CD8-positive, alpha-beta memory T cell (primary cell): ENCODE measurements around the gene TPMT. TPM values are rescaled to one million over a fixed set of nuclear protein-coding genes. Genes with fewer than 3 reads are reported as not detected.

Experiments used
- CTCF ChIA-PET: fragments of 350-600 bp; sonication (Branson Sonifier 250); formaldehyde crosslinking; loops from one replicate; lab custom pipeline; 2021; ENCODE audit warnings: antibody characterized with exemption; lab: Charles Lee
- POLR2A ChIA-PET: fragments of 350-600 bp; sonication (Branson Sonifier 250); formaldehyde crosslinking; loops from one replicate; lab custom pipeline; 2021; ENCODE audit warnings: antibody characterized with exemption; lab: Charles Lee
- DNase-seq, 5 donors: peaks; one replicate each; pipeline versions ENCODE4 v3.0.0 to v3.0.0-alpha.2; 2020 to 2022; ENCODE audit warnings: mixed read lengths in 1 of 5
- H3K27ac ChIP-seq: one replicate; pipeline ENCODE4 v1.7.0; 2013; ENCODE audit warnings: low read depth, mild to moderate bottlenecking, low read length, moderate library complexity
- H3K27me3 ChIP-seq: 2 replicates; pipeline ENCODE4 v1.7.0; 2013; ENCODE audit warnings: low read length, mild to moderate bottlenecking; ENCODE audit not compliant: insufficient read depth, poor library complexity, severe bottlenecking
- H3K36me3 ChIP-seq: 2 replicates; pipeline ENCODE4 v1.7.0; 2013; ENCODE audit warnings: mild to moderate bottlenecking, low read length, moderate library complexity; ENCODE audit not compliant: insufficient read depth
- H3K4me1 ChIP-seq: 2 replicates; pipeline ENCODE4 v1.7.0; 2013; ENCODE audit warnings: mild to moderate bottlenecking, low read length, moderate library complexity; ENCODE audit not compliant: insufficient read depth
- H3K4me3 ChIP-seq: 2 replicates; pipeline ENCODE4 v1.7.0; 2013; ENCODE audit warnings: mild to moderate bottlenecking, low read length
- H3K9me3 ChIP-seq: 2 replicates; pipeline ENCODE4 v1.7.0; 2013; ENCODE audit warnings: mild to moderate bottlenecking, low read length
- H3K27ac Mint-ChIP-seq, 8 donors: one replicate each; pipeline ENCODE4 v1.8.0; 2020 to 2021; ENCODE audit warnings: mixed read lengths in 8 of 8, mild to moderate bottlenecking in 6 of 8, inconsistent platforms in 3 of 8, moderate library complexity in 3 of 8
- H3K27me3 Mint-ChIP-seq, 2 donors: one replicate each; pipeline ENCODE4 v1.8.0; 2020 to 2021; ENCODE audit warnings: mixed read lengths in 2 of 2, mild to moderate bottlenecking in 1 of 2, moderate library complexity in 1 of 2
- H3K36me3 Mint-ChIP-seq, 3 donors: one replicate each; pipeline ENCODE4 v1.8.0; 2020 to 2021; ENCODE audit warnings: mixed read lengths in 3 of 3, inconsistent platforms in 1 of 3, mild to moderate bottlenecking in 1 of 3
- H3K4me1 Mint-ChIP-seq, 3 donors: one replicate each; pipeline ENCODE4 v1.8.0; 2020 to 2021; ENCODE audit warnings: mixed read lengths in 3 of 3, inconsistent platforms in 1 of 3, mild to moderate bottlenecking in 1 of 3
- H3K4me3 Mint-ChIP-seq, 7 donors: one replicate each; pipeline ENCODE4 v1.8.0; 2020 to 2021; ENCODE audit warnings: mixed read lengths in 7 of 7, mild to moderate bottlenecking in 6 of 7, moderate library complexity in 4 of 7, inconsistent platforms in 2 of 7
- H3K9me3 Mint-ChIP-seq, 5 donors: one replicate each; pipeline ENCODE4 v1.8.0; 2020 to 2022; ENCODE audit warnings: mixed read lengths in 5 of 5, mild to moderate bottlenecking in 3 of 5, moderate library complexity in 2 of 5, inconsistent platforms in 1 of 5
- polyA plus RNA-seq: library from polyadenylated mRNA; unstranded; fragments of 300-500 nt; fragmentation: Illumina TruSeq; gene quantifications from one replicate; pipeline ENCODE4 v1.2.3, GENCODE V29; 2021
- total RNA-seq, 2 experiments: library from RNA; stranded (reverse); gene quantifications; one replicate each; pipeline ENCODE4 v1.2.3, GENCODE V29; 2021

TPMT gene
- total and polyA plus RNA-seq, 3 experiments from 2014 or later, result 9.1 to 14.9 (median 9.7) TPM

GRCh38 chr6:18087396-18088165 is 67.3 kb downstream of the TPMT start:
- H3K9me3 Mint-ChIP-seq, result peaks cover 3 to 12% (median 8%) of the 10 kb centered on the region in 5 donors
- ChIA-PET POLR2A (no interaction called here), CTCF (no interaction called here)
- no peak overlapping the region for H3K4me3 ChIP-seq
- DNase-seq, result no peak
- no peak overlapping the region for H3K27ac Mint-ChIP-seq
- no peak overlapping the region for H3K4me3 Mint-ChIP-seq
- no peaks in the 10 kb centered on the region for H3K9me3 ChIP-seq
- no peaks in the 10 kb centered on the region for H3K36me3 ChIP-seq
- peaks cover 3 to 26% of the 10 kb centered on the region in 2 donors for H3K27me3 Mint-ChIP-seq
- no peak overlapping the region for H3K27ac ChIP-seq
- no peaks in the 10 kb centered on the region for H3K4me1 Mint-ChIP-seq
- no peaks in the 10 kb centered on the region for H3K4me1 ChIP-seq
- no peaks in the 10 kb centered on the region for H3K36me3 Mint-ChIP-seq
- H3K27me3 ChIP-seq, result no peaks in the 10 kb centered on the region

GRCh38 chr6:18081025-18081668 is 73.7 kb downstream of the TPMT start:
- Mint-ChIP-seq H3K4me1 (no peaks in the 10 kb centered on the region), H3K4me3 (no peak overlapping the region), H3K36me3 (peaks cover 0 to 2% (median 0%) of the 10 kb centered on the region in 3 donors), H3K27me3 (peaks cover 4 to 26% of the 10 kb centered on the region in 2 donors), H3K9me3 (no peaks in the 10 kb centered on the region), H3K27ac (no peak overlapping the region)
- no peaks in the 10 kb centered on the region for H3K9me3 ChIP-seq
- no peaks in the 10 kb centered on the region for H3K27me3 ChIP-seq
- H3K4me1 ChIP-seq, result no peaks in the 10 kb centered on the region
- DNase-seq, result no peak
- H3K27ac ChIP-seq, result no peak overlapping the region
- no peak overlapping the region for H3K4me3 ChIP-seq
- POLR2A ChIA-PET, result no interaction called here
- CTCF ChIA-PET, result no interaction called here
- H3K36me3 ChIP-seq, result no peaks in the 10 kb centered on the region

GRCh38 chr6:18080544-18080943 is 74.3 kb downstream of the TPMT start:
- peaks cover 4 to 22% of the 10 kb centered on the region in 2 donors for H3K27me3 Mint-ChIP-seq
- no peak overlapping the region for H3K4me3 Mint-ChIP-seq
- Histone ChIP-seq H3K4me3 (no peak overlapping the region), H3K36me3 (no peaks in the 10 kb centered on the region), H3K9me3 (no peaks in the 10 kb centered on the region), H3K27ac (no peak overlapping the region), H3K4me1 (no peaks in the 10 kb centered on the region), H3K27me3 (no peaks in the 10 kb centered on the region)
- H3K9me3 Mint-ChIP-seq, result peaks cover 3 to 4% (median 4%) of the 10 kb centered on the region in 5 donors
- ChIA-PET CTCF (no interaction called here), POLR2A (no interaction called here)
- H3K4me1 Mint-ChIP-seq, result no peaks in the 10 kb centered on the region
- no peak overlapping the region for H3K27ac Mint-ChIP-seq
- DNase-seq, result no peak
- peaks cover 0 to 2% (median 0%) of the 10 kb centered on the region in 3 donors for H3K36me3 Mint-ChIP-seq

- Histone ChIP-seq H3K27ac (no peak overlapping the region), H3K9me3 (no peaks in the 10 kb centered on the region), H3K4me1 (no peaks in the 10 kb centered on the region), H3K36me3 (no peaks in the 10 kb centered on the region), H3K27me3 (no peaks in the 10 kb centered on the region), H3K4me3 (no peak overlapping the region)
- H3K9me3 Mint-ChIP-seq, result peaks cover 4 to 10% (median 6%) of the 10 kb centered on the region in 5 donors
- H3K4me3 Mint-ChIP-seq, result no peak overlapping the region
- H3K4me1 Mint-ChIP-seq, result no peaks in the 10 kb centered on the region
- H3K27ac Mint-ChIP-seq, result no peak overlapping the region
- peaks cover 4 to 15% of the 10 kb centered on the region in 2 donors for H3K27me3 Mint-ChIP-seq
- ChIA-PET CTCF (no interaction called here), POLR2A (no interaction called here)
- H3K36me3 Mint-ChIP-seq, result peaks cover 0 to 2% (median 0%) of the 10 kb centered on the region in 3 donors
- DNase-seq, result no peak
Measured at GRCh38 chr6:18078866-18079265, 76.0 kb downstream of the TPMT start.

Other genes with a start within 250 kb of the TPMT start
- gene KIF13A, start 167.4 kb downstream of the TPMT start, total RNA-seq, result under 1 TPM; 0.18 to 0.60 TPM
- gene KIF13A, start 167.4 kb downstream of the TPMT start, polyA plus RNA-seq, result 0.12 TPM
- gene NHLRC1, start 32.4 kb downstream of the TPMT start, total RNA-seq, result under 1 TPM; 0.24 to 0.29 TPM
- 0.81 TPM for gene NHLRC1, start 32.4 kb downstream of the TPMT start, polyA plus RNA-seq
- gene KDM1B, start 345 bp upstream of the TPMT start, total RNA-seq, result 10 to 100 TPM; 12.6 to 13.4 TPM
- gene KDM1B, start 345 bp upstream of the TPMT start, polyA plus RNA-seq, result 0.84 TPM
- gene DEK, start 109.5 kb upstream of the TPMT start, total RNA-seq, result 100 to 1,000 TPM; 174 to 181 TPM
- 90.3 TPM for gene DEK, start 109.5 kb upstream of the TPMT start, polyA plus RNA-seq
- gene RNF144B, start 232.3 kb upstream of the TPMT start, total RNA-seq, result 1 to 10 TPM in 1 of 2 experiments, under 1 TPM in 1; 0.98 to 1.2 TPM
- 1.3 TPM for gene RNF144B, start 232.3 kb upstream of the TPMT start, polyA plus RNA-seq